K562 (cell line): ENCODE measurements around the gene CFAP97D2. TPM values are rescaled to one million over a fixed set of nuclear protein-coding genes. Genes with fewer than 3 reads are reported as not detected.

Experiments
- EWSR1 ChIP-seq: fragments of 450-650 bp; IDR thresholded peaks from 2 replicates; pipeline ENCODE4 v1.6.1; 2018; ENCODE audit warnings: borderline replicate concordance, mild to moderate bottlenecking, low read depth, moderate library complexity; ENCODE audit not compliant: partially characterized antibody
- GTF3C2 ChIP-seq: IDR thresholded peaks from 3 replicates; pipeline ENCODE4 v1.6.1; 2011; ENCODE audit warnings: borderline replicate concordance, mild to moderate bottlenecking, moderate library complexity; ENCODE audit not compliant: insufficient read length; ENCODE audit errors: extremely low read depth
- IRF1 ChIP-seq: sonication (generic); formaldehyde crosslinking; IDR thresholded peaks from 2 replicates; pipeline ENCODE4 v1.8.0; 2022; ENCODE audit warnings: missing genetic modification reagents, mild to moderate bottlenecking, borderline replicate concordance
- PHF8 ChIP-seq: fragments of 200-600 bp; sonication (generic); IDR thresholded peaks from 2 replicates; pipeline ENCODE4 v1.6.1; 2012; ENCODE audit warnings: mixed run types, mild to moderate bottlenecking, inconsistent platforms, low read length, moderate library complexity, borderline replicate concordance
- PRDM10 ChIP-seq: fragments of 450-650 bp; IDR thresholded peaks from 2 replicates; pipeline ENCODE4 v1.6.1; 2018; ENCODE audit not compliant: partially characterized antibody
- SFPQ ChIP-seq: fragments of 200-400 bp; formaldehyde crosslinking; IDR thresholded peaks from 2 replicates; pipeline ENCODE4 v1.6.1; 2017; ENCODE audit warnings: mild to moderate bottlenecking, low read depth, low read length, moderate library complexity
- TAL1 ChIP-seq: fragments of 450-650 bp; IDR thresholded peaks from 2 replicates; pipeline ENCODE4 v1.6.1; 2016; ENCODE audit warnings: mild to moderate bottlenecking
- TFE3 ChIP-seq: fragments of 450-650 bp; formaldehyde crosslinking; IDR thresholded peaks from 2 replicates; pipeline ENCODE4 v1.4.0; 2020; ENCODE audit warnings: mild to moderate bottlenecking, mixed read lengths
- ZBTB33 ChIP-seq: sonication (generic); formaldehyde crosslinking; IDR thresholded peaks from 2 replicates; pipeline ENCODE4 v1.8.1; 2023; ENCODE audit warnings: mild to moderate bottlenecking, missing genetic modification reagents
- ZKSCAN8 ChIP-seq: fragments of 200-800 bp; sonication (Bioruptor generic); IDR thresholded peaks from 2 replicates; pipeline ENCODE4 v1.6.1; 2016; ENCODE audit warnings: missing genetic modification characterization, missing compliant biosample characterization
- ZNF146 ChIP-seq: IDR thresholded peaks from one replicate; pipeline ENCODE4 v1.6.1; 2018; ENCODE audit warnings: missing compliant biosample characterization; ENCODE audit not compliant: unreplicated experiment
- ZNF507 ChIP-seq: conservative IDR thresholded peaks from 2 replicates; pipeline ENCODE4 v1.6.1; 2017; ENCODE audit warnings: missing genetic modification characterization, missing compliant biosample characterization
- polyA plus RNA-seq, 8 experiments: library from polyadenylated mRNA; depleted of rRNA in 4 of 8; stranded (reverse) in 5 of 8; unstranded in 3 of 8; fragments of >200 nt; fragmentation: Nextera tagmentation in 2 of 8; fragmentation: Illumina TruSeq in 1 of 8; extraction: Ambion mirVana in 2 of 8; extraction: Trizol in 1 of 8; gene quantifications; 2 replicates each; pipeline versions ENCODE4 v1.2.1 to v1.2.3, GENCODE V29; 2011 to 2014; ENCODE audit warnings: inconsistent platforms in 1 of 8, missing spikeins in 1 of 8
- total RNA-seq, 7 experiments: library from RNA; depleted of rRNA in 6 of 7; stranded (reverse); fragments of >200 nt in 6 of 7; fragmentation: Illumina TruSeq in 2 of 7; extraction: Trizol in 2 of 7; gene quantifications; 2 replicates each; pipeline versions ENCODE4 v1.2.1 to v1.2.3, GENCODE V29; 2011 to 2021; ENCODE audit warnings: low replicate concordance in 1 of 7

Gene CFAP97D2
- total and polyA plus RNA-seq, 9 of the 15 experiments (the other 6 are each of a cell fraction or from before 2014, with no cell fraction given): not detected

- no peak for TF ChIP-seq ZKSCAN8 (CRISPR knock-in tag)
- TF ChIP-seq EWSR1: no peak
- no peak for TF ChIP-seq TFE3 (CRISPR knock-in tag)
- TF ChIP-seq PHF8: peak; percentile 38; the same call in 1 of the 2 replicates
- no peak for TF ChIP-seq SFPQ
- TF ChIP-seq ZNF146 (CRISPR knock-in tag): no peak
- TF ChIP-seq ZBTB33 (CRISPR knock-in tag): no peak
- TF ChIP-seq PRDM10: no peak
- no peak for TF ChIP-seq GTF3C2
- TF ChIP-seq IRF1: no peak
- no peak for TF ChIP-seq ZNF507 (tag)
- no peak for TF ChIP-seq TAL1
Measured at GRCh38 chr13:114132419-114133121, 46.5 kb upstream of the CFAP97D2 start, which contains the start of gene RASA3 (continued).
